GM12892 (cell line): ENCODE measurements around the gene CNRIP1.

Experiments
- POLR2A ChIP-seq: IDR thresholded peaks from 2 replicates; pipeline ENCODE4 v1.6.1; 2011; ENCODE audit warnings: low read depth, low read length, control low read depth
- POLR2AphosphoS5 ChIP-seq: IDR thresholded peaks from 2 replicates; pipeline ENCODE4 v1.6.1; 2011; ENCODE audit warnings: low read depth, low read length, control low read depth
- TAF1 ChIP-seq: IDR thresholded peaks from 2 replicates; pipeline ENCODE4 v1.6.1; 2011; ENCODE audit warnings: low read depth, mild to moderate bottlenecking, control low read depth, low read length, borderline replicate concordance

DNA sequence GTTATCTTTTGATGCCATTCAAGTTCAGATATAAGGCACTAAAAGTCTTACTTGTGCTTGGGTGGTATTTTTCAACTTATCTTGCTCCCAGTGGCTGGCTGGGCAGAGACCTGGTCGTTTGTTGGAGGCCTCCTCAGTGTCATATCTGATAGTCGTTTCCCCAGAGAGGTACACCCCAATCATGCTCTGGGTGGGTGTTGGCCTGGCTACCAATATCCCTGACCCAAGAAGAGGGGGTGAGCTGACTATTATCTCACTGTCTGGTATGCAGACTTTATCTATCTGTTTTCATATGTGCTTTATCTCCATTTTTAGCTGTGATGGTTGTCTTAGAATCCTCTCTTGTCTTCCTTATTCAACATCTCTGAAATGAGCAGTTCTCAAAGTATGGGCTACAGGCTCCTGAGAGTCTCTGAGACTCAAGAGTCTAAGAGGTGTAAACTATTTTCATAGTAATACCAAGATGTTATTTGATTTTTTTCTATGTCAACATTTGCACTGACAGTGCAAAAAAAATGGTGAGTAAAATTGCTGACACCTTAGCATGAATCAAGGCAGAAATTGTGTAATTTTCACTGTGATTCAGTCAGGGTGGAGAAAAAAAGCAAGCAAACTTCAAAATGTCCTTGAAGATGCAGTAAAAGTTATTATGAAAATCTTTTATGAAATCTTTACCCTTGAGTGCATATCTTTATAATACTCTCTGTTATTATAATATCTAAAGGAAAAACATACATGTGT is 33.1 kb upstream of the CNRIP1 start:
- no peak for TF ChIP-seq POLR2AphosphoS5
- TF ChIP-seq POLR2A: no peak
- no peak for TF ChIP-seq TAF1
